Measurements from ENCODE around the gene IFNW1.
"Not testable (repeated sequence)": the region's sequence is repeated elsewhere in the genome, so short reads cannot be mapped to it uniquely, and the experiment has no call there.

The IFNW1 gene

DNA sequence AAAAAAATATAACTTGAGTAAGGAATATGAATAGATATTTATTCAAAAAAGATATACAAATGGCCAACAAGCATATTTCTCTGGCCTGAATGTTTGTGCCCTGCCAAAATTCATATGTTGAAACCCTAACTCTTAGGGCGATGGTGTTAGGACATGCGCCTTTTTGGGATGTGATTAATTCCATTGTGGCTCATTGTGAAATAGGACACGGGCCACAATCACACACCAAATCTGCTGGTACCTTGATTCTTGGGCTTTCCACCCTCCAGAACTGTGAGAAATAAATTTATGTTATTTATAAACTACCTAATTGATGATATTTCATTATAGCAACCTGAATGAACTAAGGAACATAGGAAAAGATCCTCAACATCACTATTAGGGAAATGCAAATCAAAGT is 30.5 kb upstream of the IFNW1 start:
- H3K4me1 ChIP-seq (ENCODE audit: control insufficient read depth in 1 of 2, insufficient read depth in 2 of 2, low read length in 2 of 2) = no peaks in the 10 kb centered on the region
- no peak overlapping the region for H2AK5ac ChIP-seq (ENCODE audit: low read length)
- no CpG with 5 or more reads among the region's 3 CpGs for WGBS (ENCODE audit: extremely low coverage, insufficient coverage, insufficient read length)
- H3K79me1 ChIP-seq (ENCODE audit: low read length) = no peaks in the 10 kb centered on the region
- no peaks in the 10 kb centered on the region for H3K79me2 ChIP-seq (ENCODE audit: control insufficient read depth, insufficient read depth, low read length, poor library complexity)
- H4K8ac ChIP-seq (ENCODE audit: low read depth, low read length) = no peak overlapping the region
- no peak overlapping the region for H2BK120ac ChIP-seq (ENCODE audit: insufficient read depth, low read length, poor library complexity)
- no peak overlapping the region for H3K18ac ChIP-seq (ENCODE audit: low read length)
- H3K27ac ChIP-seq (ENCODE audit: low read depth, low read length) = no peak overlapping the region
- no peak overlapping the region for H2BK12ac ChIP-seq (ENCODE audit: low read length)
- H3K23ac ChIP-seq (ENCODE audit: low read length) = no peak overlapping the region
- no peak overlapping the region for H3K4me2 ChIP-seq (ENCODE audit: low read length)
- H4K12ac ChIP-seq (ENCODE audit: low read depth, low read length) = no peak overlapping the region
- no peak overlapping the region for H3K4ac ChIP-seq (ENCODE audit: low read depth, low read length)
- no peak overlapping the region for H2BK5ac ChIP-seq (ENCODE audit: low read depth, low read length, poor library complexity)
- no peak overlapping the region for H2AFZ ChIP-seq (ENCODE audit: insufficient read depth, low read length, poor library complexity)
- H3K9ac ChIP-seq (ENCODE audit: low read length) = no peak overlapping the region
- peak; percentile 60 to 85 for DNase-seq
- no peak overlapping the region for H3K4me3 ChIP-seq (ENCODE audit: low read depth, low read length)
- no peaks in the 10 kb centered on the region for H3K9me3 ChIP-seq (ENCODE audit: insufficient read depth, low read depth, low read length)
- no peaks in the 10 kb centered on the region for H3K27me3 ChIP-seq (ENCODE audit: insufficient read depth, low read length)
- no peaks in the 10 kb centered on the region for H3K36me3 ChIP-seq (ENCODE audit: control insufficient read depth in 1 of 2, insufficient read depth in 2 of 2, low read length in 2 of 2)
- no peak overlapping the region for H4K91ac ChIP-seq (ENCODE audit: low read depth, low read length)
- H3K14ac ChIP-seq (ENCODE audit: low read length) = no peak overlapping the region

GRCh38 chr9:21171351-21171750 is 29.7 kb upstream of the IFNW1 start:
- Histone ChIP-seq H3K9me3 (ENCODE audit: insufficient read depth, low read depth, low read length) (no peaks in the 10 kb centered on the region), H3K23ac (ENCODE audit: low read length) (no peak overlapping the region), H4K91ac (ENCODE audit: low read depth, low read length) (no peak overlapping the region), H3K36me3 (ENCODE audit: control insufficient read depth in 1 of 2, insufficient read depth in 2 of 2, low read length in 2 of 2) (no peaks in the 10 kb centered on the region), H3K4me3 (ENCODE audit: low read depth, low read length) (no peak overlapping the region), H2BK120ac (ENCODE audit: insufficient read depth, low read length, poor library complexity) (no peak overlapping the region), H3K9ac (ENCODE audit: low read length) (no peak overlapping the region), H4K8ac (ENCODE audit: low read depth, low read length) (no peak overlapping the region), H3K4me2 (ENCODE audit: low read length) (no peak overlapping the region), H3K4me1 (ENCODE audit: control insufficient read depth in 1 of 2, insufficient read depth in 2 of 2, low read length in 2 of 2) (no peaks in the 10 kb centered on the region), H3K79me1 (ENCODE audit: low read length) (no peaks in the 10 kb centered on the region), H4K12ac (ENCODE audit: low read depth, low read length) (no peak overlapping the region), H2BK12ac (ENCODE audit: low read length) (no peak overlapping the region), H2AK5ac (ENCODE audit: low read length) (no peak overlapping the region), H3K4ac (ENCODE audit: low read depth, low read length) (no peak overlapping the region), H3K14ac (ENCODE audit: low read length) (no peak overlapping the region), H2AFZ (ENCODE audit: insufficient read depth, low read length, poor library complexity) (no peak overlapping the region), H3K79me2 (ENCODE audit: control insufficient read depth, insufficient read depth, low read length, poor library complexity) (no peaks in the 10 kb centered on the region), H3K27me3 (ENCODE audit: insufficient read depth, low read length) (no peaks in the 10 kb centered on the region), H2BK5ac (ENCODE audit: low read depth, low read length, poor library complexity) (no peak overlapping the region), H3K27ac (ENCODE audit: low read depth, low read length) (no peak overlapping the region), H3K18ac (ENCODE audit: low read length) (no peak overlapping the region)
- peak; percentile 26 to 90 for DNase-seq
- WGBS (ENCODE audit: extremely low coverage, insufficient coverage, insufficient read length) = no CpG with 5 or more reads among the region's 1 CpG

- H2BK120ac ChIP-seq (ENCODE audit: insufficient read depth, low read length, poor library complexity); H2AFZ ChIP-seq (ENCODE audit: insufficient read depth, low read length, poor library complexity); H3K23ac ChIP-seq (ENCODE audit: low read length); H3K27me3 ChIP-seq (ENCODE audit: insufficient read depth, low read length); H3K4me3 ChIP-seq (ENCODE audit: low read depth, low read length); DNase-seq; H3K4ac ChIP-seq (ENCODE audit: low read depth, low read length); H4K12ac ChIP-seq (ENCODE audit: low read depth, low read length); H3K14ac ChIP-seq (ENCODE audit: low read length); H2BK5ac ChIP-seq (ENCODE audit: low read depth, low read length, poor library complexity); H3K36me3 ChIP-seq (ENCODE audit: control insufficient read depth in 1 of 2, insufficient read depth in 2 of 2, low read length in 2 of 2); H2AK5ac ChIP-seq (ENCODE audit: low read length); H3K27ac ChIP-seq (ENCODE audit: low read depth, low read length); H3K79me1 ChIP-seq (ENCODE audit: low read length); H3K9me3 ChIP-seq (ENCODE audit: insufficient read depth, low read depth, low read length); H4K91ac ChIP-seq (ENCODE audit: low read depth, low read length); H3K18ac ChIP-seq (ENCODE audit: low read length); H3K9ac ChIP-seq (ENCODE audit: low read length); H3K79me2 ChIP-seq (ENCODE audit: control insufficient read depth, insufficient read depth, low read length, poor library complexity); H2BK12ac ChIP-seq (ENCODE audit: low read length); H3K4me2 ChIP-seq (ENCODE audit: low read length); H3K4me1 ChIP-seq (ENCODE audit: control insufficient read depth in 1 of 2, insufficient read depth in 2 of 2, low read length in 2 of 2); H4K8ac ChIP-seq (ENCODE audit: low read depth, low read length): not testable (repeated sequence)
- WGBS (ENCODE audit: extremely low coverage, insufficient coverage, insufficient read length) = no CpG with 5 or more reads among the region's 2 CpGs
Observed at GRCh38 chr9:21166560-21166959, 24.9 kb upstream of the IFNW1 start, which contains the start of gene IFNA21. IFNA21 (minus strand) TSS chr9:21166660; CDS start chr9:21166612, 48 bp downstream.

GRCh38 chr9:21165516-21165915 is 23.9 kb upstream of the IFNW1 start:
- no peak for DNase-seq
- no peak overlapping the region for H4K91ac ChIP-seq (ENCODE audit: low read depth, low read length)
- no peaks in the 10 kb centered on the region for H3K9me3 ChIP-seq (ENCODE audit: insufficient read depth, low read depth, low read length)
- H2BK5ac ChIP-seq (ENCODE audit: low read depth, low read length, poor library complexity) = no peak overlapping the region
- no peaks in the 10 kb centered on the region for H3K79me1 ChIP-seq (ENCODE audit: low read length)
- H3K4me1 ChIP-seq (ENCODE audit: control insufficient read depth in 1 of 2, insufficient read depth in 2 of 2, low read length in 2 of 2) = no peaks in the 10 kb centered on the region
- H3K27ac ChIP-seq (ENCODE audit: low read depth, low read length) = no peak overlapping the region
- H3K79me2 ChIP-seq (ENCODE audit: control insufficient read depth, insufficient read depth, low read length, poor library complexity) = no peaks in the 10 kb centered on the region
- H4K12ac ChIP-seq (ENCODE audit: low read depth, low read length) = no peak overlapping the region
- H3K4me3 ChIP-seq (ENCODE audit: low read depth, low read length) = no peak overlapping the region
- H4K8ac ChIP-seq (ENCODE audit: low read depth, low read length) = no peak overlapping the region
- WGBS (ENCODE audit: extremely low coverage, insufficient coverage, insufficient read length) = no CpG with 5 or more reads among the region's 1 CpG
- H2AK5ac ChIP-seq (ENCODE audit: low read length) = no peak overlapping the region
- no peaks in the 10 kb centered on the region for H3K27me3 ChIP-seq (ENCODE audit: insufficient read depth, low read length)
- H3K4ac ChIP-seq (ENCODE audit: low read depth, low read length) = no peak overlapping the region
- H3K36me3 ChIP-seq (ENCODE audit: control insufficient read depth in 1 of 2, insufficient read depth in 2 of 2, low read length in 2 of 2) = no peaks in the 10 kb centered on the region
- no peak overlapping the region for H2BK120ac ChIP-seq (ENCODE audit: insufficient read depth, low read length, poor library complexity)
- no peak overlapping the region for H3K4me2 ChIP-seq (ENCODE audit: low read length)
- H2BK12ac ChIP-seq (ENCODE audit: low read length) = no peak overlapping the region
- no peak overlapping the region for H3K23ac ChIP-seq (ENCODE audit: low read length)
- no peak overlapping the region for H3K18ac ChIP-seq (ENCODE audit: low read length)
- H2AFZ ChIP-seq (ENCODE audit: insufficient read depth, low read length, poor library complexity) = no peak overlapping the region
- H3K14ac ChIP-seq (ENCODE audit: low read length) = no peak overlapping the region
- H3K9ac ChIP-seq (ENCODE audit: low read length) = no peak overlapping the region

Data from trophoblast cell (in vitro differentiated cells and primary cell).